Dendritic cell treated with granulocyte-macrophage colony-stimulating factor and Interleukin-4, amounts not matched to agents 40 ng/mL and 50 ng/mL, for 4 days (primary cell): ENCODE results near the gene ASB8.

Experiments used
- H3K27ac Mint-ChIP-seq: one replicate; pipeline ENCODE4 v1.8.0; 2022; ENCODE audit warnings: mild to moderate bottlenecking, mixed read lengths
- H3K27me3 Mint-ChIP-seq: one replicate; pipeline ENCODE4 v1.8.0; 2022; ENCODE audit warnings: mild to moderate bottlenecking, mixed read lengths
- H3K36me3 Mint-ChIP-seq: one replicate; pipeline ENCODE4 v1.8.0; 2022; ENCODE audit warnings: low read depth, mixed read lengths
- H3K4me1 Mint-ChIP-seq: one replicate; pipeline ENCODE4 v1.8.0; 2022; ENCODE audit warnings: low read depth, mixed read lengths
- H3K4me3 Mint-ChIP-seq: one replicate; pipeline ENCODE4 v1.8.0; 2022; ENCODE audit warnings: mild to moderate bottlenecking, moderate library complexity, mixed read lengths
- H3K9me3 Mint-ChIP-seq: one replicate; pipeline ENCODE4 v1.8.0; 2022; ENCODE audit warnings: mixed read lengths
- intact Hi-C: fragments of 100-400 bp; cut with micrococcal nuclease; formaldehyde crosslinking; loops from one replicate; pipeline ENCODE4 v1.15.0; 2022

ASB8 gene, protein sequence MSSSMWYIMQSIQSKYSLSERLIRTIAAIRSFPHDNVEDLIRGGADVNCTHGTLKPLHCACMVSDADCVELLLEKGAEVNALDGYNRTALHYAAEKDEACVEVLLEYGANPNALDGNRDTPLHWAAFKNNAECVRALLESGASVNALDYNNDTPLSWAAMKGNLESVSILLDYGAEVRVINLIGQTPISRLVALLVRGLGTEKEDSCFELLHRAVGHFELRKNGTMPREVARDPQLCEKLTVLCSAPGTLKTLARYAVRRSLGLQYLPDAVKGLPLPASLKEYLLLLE

DNA sequence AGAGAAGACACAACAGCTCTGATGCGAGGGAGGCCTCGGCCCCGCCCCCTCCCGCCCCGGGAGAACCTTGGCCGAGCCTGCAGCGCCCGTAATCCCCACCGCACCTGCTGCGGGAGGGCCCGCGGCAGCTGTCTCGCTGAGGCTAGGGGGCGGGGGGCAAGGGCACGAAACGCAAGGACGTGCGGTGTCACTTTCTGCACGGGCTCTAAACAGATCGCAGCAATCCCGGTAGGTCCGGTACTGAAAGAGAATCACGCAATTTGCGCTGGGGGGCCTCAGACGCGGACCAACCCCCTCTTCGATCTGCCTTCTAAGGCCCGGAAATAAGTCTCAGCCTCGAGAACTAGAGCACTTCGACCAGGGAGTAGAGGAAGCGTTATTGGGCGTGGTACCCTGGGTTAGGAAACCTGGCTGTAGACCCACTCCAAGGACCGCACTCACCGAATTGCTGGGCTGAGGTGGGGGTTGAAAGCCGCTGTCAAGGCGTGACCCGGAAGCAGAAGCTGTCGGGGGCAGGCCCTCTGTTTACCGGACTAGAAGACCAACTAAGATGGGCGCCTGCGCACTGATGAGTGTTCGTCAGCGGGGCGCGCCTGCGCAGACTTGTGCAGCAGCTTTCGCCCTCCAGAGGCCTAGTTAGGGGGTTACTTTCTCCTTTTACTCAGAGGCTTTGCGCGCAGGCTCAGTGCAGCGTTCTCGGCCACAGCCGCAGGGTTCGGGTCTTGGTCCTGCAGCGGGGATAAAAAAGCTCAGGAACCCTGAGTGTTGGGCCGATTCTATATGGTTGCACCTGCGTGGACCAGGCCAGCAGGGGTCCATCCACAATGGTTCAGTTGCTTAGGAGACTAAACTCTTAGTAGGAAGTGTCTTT lies at the start of gene ASB8:
Gene ASB8 (minus strand): TSS at position 498 of the 871 bp plus-strand sequence. CDS start 4,019 bp downstream, outside the sequence.
- Mint-ChIP-seq H3K4me3 (peak within 1 kb of the TSS; percentile 88), H3K27ac (peak within 1 kb of the TSS; percentile 91), H3K4me1 (peaks cover 6% of the 10 kb centered on the region), H3K27me3 (no peaks in the 10 kb centered on the region), H3K36me3 (peaks cover 32% of the 10 kb centered on the region), H3K9me3 (no peaks in the 10 kb centered on the region)
- intact Hi-C loops: loop anchor here (1.0 kb wide), 1 partner anchor 51 kb away; the partner anchor contains the start of gene SENP1

DNA sequence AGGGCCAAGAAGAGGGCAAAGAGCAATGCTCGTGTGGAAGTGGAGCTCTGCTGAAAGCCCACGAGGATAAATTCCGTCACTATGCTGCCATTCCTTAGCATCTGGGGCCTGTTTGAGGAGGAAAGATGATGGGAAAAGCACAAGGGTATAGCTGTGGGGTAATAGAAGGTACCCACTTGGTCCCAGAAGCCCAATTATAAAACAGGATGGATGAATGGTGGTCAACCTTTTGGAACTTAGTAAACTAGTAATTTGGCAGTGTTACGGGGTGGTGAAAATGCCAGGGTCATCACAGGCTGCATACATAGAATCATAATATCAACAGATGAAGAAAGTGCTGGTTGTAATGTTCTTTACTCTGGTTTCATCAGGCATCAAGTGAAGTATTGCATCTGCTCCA lies 45.9 kb upstream of the ASB8 start, which contains the start of gene OR10AD1:
Gene OR10AD1 (minus strand): TSS at position 101 of the 400 bp plus-strand sequence. CDS start 0 bp downstream, at position 101.
- peaks cover 50% of the 10 kb centered on the region for H3K36me3 Mint-ChIP-seq
- no peak within 1 kb of the TSS for H3K4me3 Mint-ChIP-seq
- peaks cover 47% of the 10 kb centered on the region for H3K9me3 Mint-ChIP-seq
- peaks cover 32% of the 10 kb centered on the region for H3K4me1 Mint-ChIP-seq
- intact Hi-C loops: no loop called here
- no peaks in the 10 kb centered on the region for H3K27me3 Mint-ChIP-seq
- no peak within 1 kb of the TSS for H3K27ac Mint-ChIP-seq

- Mint-ChIP-seq H3K4me1 (peaks cover 32% of the 10 kb centered on the region), H3K9me3 (peaks cover 43% of the 10 kb centered on the region)
Observed at GRCh38 chr12:48202766-48203165, 45.5 kb upstream of the ASB8 start.

DNA sequence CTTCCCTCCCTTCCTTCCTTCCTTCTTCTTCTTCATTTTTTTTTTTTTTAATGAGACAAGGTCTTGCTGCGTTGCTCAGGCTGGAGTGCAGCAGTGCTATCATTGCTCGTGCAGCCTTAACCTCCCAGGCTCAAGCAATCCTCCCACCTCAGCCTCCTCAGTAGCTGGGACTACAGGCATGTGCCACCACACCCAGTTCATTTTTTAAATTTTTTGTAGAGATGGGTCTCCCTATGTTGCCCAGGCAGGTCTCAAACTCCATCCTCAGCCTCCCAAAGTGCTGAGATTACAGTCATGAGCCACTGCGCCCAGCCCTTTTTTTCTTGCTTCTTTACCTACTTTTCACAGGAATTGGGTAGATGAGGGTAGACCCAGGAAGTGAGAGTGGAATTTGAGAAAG lies 44.2 kb upstream of the ASB8 start:
- H3K27me3 Mint-ChIP-seq: no peaks in the 10 kb centered on the region
- H3K36me3 Mint-ChIP-seq: peaks cover 53% of the 10 kb centered on the region
- intact Hi-C loops: no loop called here
- no peak overlapping the region for H3K27ac Mint-ChIP-seq
- no peak overlapping the region for H3K4me3 Mint-ChIP-seq
- H3K9me3 Mint-ChIP-seq: peaks cover 30% of the 10 kb centered on the region
- H3K4me1 Mint-ChIP-seq: peaks cover 38% of the 10 kb centered on the region

More at GRCh38 chr12:48202766-48203165, 45.5 kb upstream of the ASB8 start:
- intact Hi-C loops: no loop called here
- Mint-ChIP-seq H3K27me3 (no peaks in the 10 kb centered on the region), H3K4me3 (no peak overlapping the region), H3K36me3 (peaks cover 53% of the 10 kb centered on the region), H3K27ac (no peak overlapping the region)

DNA sequence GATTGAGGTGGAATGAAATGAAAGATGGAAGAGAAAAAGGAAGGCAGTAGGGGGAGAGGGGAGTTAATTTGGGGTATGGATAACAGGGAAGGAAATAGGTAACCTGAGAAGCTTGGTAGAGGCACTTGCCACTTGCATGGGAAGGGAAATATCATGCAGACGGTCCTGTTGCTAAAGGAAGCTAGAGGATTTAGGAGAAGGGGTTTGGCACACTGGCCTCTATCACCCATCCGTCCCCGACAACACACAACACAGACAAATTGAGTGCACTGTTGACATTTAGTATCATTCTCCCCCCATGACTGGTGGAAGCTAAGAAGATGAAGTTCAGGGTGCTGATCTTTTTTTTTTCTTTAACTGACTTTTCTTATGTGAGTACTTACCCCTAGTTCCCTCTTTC lies 43.8 kb upstream of the ASB8 start:
- Mint-ChIP-seq H3K27ac (no peak overlapping the region), H3K36me3 (peaks cover 49% of the 10 kb centered on the region), H3K9me3 (peaks cover 26% of the 10 kb centered on the region), H3K4me3 (peak overlapping the region; percentile 19), H3K27me3 (no peaks in the 10 kb centered on the region), H3K4me1 (peaks cover 38% of the 10 kb centered on the region)
- intact Hi-C loops: no loop called here

DNA sequence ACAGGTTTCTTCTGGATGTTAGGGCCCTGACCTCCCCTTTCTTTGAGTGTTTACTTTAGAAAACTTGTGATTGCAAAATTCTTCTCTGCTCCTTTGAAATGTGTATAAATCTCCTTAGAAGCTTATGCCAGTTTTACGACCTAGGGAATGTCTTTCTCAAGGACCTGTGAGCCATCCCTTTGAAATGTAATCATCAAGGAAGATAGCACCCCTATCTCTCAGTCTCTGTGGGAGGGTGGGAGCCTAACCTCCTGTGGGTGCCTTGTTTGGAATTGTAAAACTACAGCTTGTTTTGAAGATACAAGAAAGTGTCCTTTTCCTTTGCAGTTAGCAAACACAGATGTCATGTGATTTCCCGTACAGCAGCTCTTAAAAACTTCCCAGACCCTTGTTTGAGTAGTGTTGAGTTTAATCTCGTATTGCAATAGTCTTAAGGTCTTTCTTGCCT lies 42.5 kb upstream of the ASB8 start:
- peak overlapping the region; percentile 87 for H3K4me3 Mint-ChIP-seq
- H3K36me3 Mint-ChIP-seq: peaks cover 38% of the 10 kb centered on the region
- peaks cover 3% of the 10 kb centered on the region for H3K27me3 Mint-ChIP-seq
- intact Hi-C loops: loop anchor here (2.0 to 5.0 kb wide), 2 partner anchors 138 to 151 kb away; partner anchors contain the start of gene ZNF641
- peaks cover 38% of the 10 kb centered on the region for H3K4me1 Mint-ChIP-seq
- H3K27ac Mint-ChIP-seq: peak overlapping the region; percentile 99
- peaks cover 22% of the 10 kb centered on the region for H3K9me3 Mint-ChIP-seq

DNA sequence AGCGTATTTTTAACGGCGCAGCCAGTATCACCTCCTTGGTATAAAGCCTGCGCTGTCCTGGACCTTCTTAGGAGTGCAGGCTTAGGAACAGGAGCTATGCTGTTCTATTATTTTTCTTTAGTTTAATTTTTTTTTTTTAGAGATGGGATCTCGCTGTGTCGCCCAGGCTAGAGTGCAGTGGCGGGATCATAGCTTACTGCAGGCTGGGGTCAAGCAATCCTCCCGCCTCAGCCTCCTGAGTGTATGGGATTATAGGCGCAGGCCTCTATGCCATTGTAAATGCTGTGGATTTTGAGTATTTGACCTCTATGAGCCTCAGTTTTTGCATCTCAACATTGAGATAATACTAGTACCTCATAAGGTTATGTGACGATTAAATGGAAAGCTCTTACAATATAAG lies 41.7 kb upstream of the ASB8 start:
- Mint-ChIP-seq H3K27ac (peak overlapping the region; percentile 99), H3K36me3 (peaks cover 31% of the 10 kb centered on the region), H3K4me3 (peak overlapping the region; percentile 87), H3K4me1 (peaks cover 38% of the 10 kb centered on the region), H3K9me3 (peaks cover 14% of the 10 kb centered on the region), H3K27me3 (peaks cover 8% of the 10 kb centered on the region)
- intact Hi-C loops: loop anchor here (2.0 to 5.0 kb wide), 2 partner anchors 138 to 152 kb away; partner anchors contain the start of gene ZNF641

DNA sequence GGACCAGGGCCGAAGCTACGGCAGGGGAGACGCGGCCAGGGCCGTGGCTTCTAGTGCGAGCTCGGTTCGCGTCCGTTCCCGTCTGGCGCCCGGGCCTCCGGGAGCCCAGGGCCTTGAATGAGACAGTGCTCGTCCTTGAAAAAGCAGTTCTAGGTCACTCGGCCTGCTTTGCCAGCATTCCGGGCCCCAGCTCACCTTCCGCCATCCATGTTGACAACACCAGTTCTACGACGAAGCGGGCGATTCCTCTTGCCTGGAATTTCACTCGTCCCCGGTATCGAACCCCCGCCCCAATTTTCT lies 41.3 kb upstream of the ASB8 start:
- intact Hi-C loops: loop anchor here (2.0 to 5.0 kb wide), 2 partner anchors 139 to 152 kb away; partner anchors contain the start of gene ZNF641
- Mint-ChIP-seq H3K4me3 (peak overlapping the region; percentile 87), H3K27me3 (peaks cover 8% of the 10 kb centered on the region), H3K9me3 (peaks cover 12% of the 10 kb centered on the region), H3K4me1 (peaks cover 38% of the 10 kb centered on the region), H3K36me3 (peaks cover 31% of the 10 kb centered on the region), H3K27ac (peak overlapping the region; percentile 99)

DNA sequence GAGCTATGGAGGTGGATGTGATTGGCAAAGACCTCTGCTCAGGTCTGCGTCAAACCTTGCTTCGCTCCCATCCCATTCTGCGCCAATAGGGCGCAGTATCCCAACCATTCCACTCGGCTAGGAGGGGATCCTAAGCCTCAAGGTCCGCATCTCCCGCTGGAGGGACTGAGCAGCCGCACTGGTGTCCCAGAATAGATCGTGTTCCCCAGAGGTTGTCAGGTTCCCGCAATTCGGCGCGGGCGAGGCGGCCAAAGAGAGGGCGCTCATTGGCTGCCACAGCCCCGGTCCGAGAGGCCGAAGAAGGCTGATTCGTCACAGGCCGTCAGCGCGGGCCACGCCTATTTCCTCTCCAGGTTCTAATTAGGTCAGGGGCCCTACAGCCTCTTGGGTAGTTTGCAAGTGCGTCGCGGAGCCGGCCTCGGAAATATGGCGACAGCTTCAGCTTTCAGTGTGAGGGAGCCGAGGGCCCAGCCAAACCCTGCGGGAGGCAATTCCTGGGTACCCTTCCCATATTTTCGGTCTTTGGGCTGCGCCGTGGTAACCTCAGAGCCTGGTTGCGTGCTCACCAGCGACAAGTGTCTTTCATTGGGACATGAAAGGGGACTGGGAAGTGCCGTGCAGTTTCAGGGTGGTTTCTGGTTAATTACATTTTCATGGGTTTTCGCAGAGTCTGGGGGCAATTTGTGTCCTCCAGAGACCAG lies 40.8 kb upstream of the ASB8 start:
- peaks cover 31% of the 10 kb centered on the region for H3K36me3 Mint-ChIP-seq
- H3K4me1 Mint-ChIP-seq: peaks cover 38% of the 10 kb centered on the region
- peak overlapping the region; percentile 87 for H3K4me3 Mint-ChIP-seq
- H3K27ac Mint-ChIP-seq: peak overlapping the region; percentile 99
- H3K27me3 Mint-ChIP-seq: peaks cover 8% of the 10 kb centered on the region
- intact Hi-C loops: loop anchor here (2.0 to 5.0 kb wide), 2 partner anchors 139 to 153 kb away; partner anchors contain the start of gene ZNF641
- peaks cover 7% of the 10 kb centered on the region for H3K9me3 Mint-ChIP-seq

DNA sequence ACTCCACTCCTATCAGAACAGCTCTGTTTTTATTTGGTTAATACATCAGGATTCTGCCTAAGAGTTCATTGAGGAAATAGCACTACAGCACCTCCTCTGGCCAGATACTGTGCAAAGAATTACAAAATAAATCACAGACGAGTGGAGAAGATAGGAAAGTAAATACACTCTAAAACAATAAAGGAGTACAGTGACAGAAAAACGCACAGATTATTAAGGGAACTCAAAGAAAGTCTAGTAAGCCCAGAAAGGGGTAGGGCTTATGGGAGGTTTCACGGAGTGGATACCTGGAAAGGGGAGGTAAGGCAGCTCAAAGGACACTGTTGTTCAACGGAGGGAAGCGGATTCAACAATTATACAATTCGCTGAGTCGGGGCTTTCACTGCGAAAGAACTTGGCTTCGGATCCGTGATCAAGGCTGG lies 40.2 kb upstream of the ASB8 start:
- Mint-ChIP-seq H3K36me3 (peaks cover 31% of the 10 kb centered on the region), H3K4me3 (peak overlapping the region; percentile 87), H3K4me1 (peaks cover 38% of the 10 kb centered on the region), H3K9me3 (peaks cover 1% of the 10 kb centered on the region), H3K27me3 (peaks cover 8% of the 10 kb centered on the region), H3K27ac (peak overlapping the region; percentile 99)
- intact Hi-C loops: loop anchor here (5.0 kb wide), 1 partner anchor 140 kb away; no protein-coding TSS in a partner anchor

DNA sequence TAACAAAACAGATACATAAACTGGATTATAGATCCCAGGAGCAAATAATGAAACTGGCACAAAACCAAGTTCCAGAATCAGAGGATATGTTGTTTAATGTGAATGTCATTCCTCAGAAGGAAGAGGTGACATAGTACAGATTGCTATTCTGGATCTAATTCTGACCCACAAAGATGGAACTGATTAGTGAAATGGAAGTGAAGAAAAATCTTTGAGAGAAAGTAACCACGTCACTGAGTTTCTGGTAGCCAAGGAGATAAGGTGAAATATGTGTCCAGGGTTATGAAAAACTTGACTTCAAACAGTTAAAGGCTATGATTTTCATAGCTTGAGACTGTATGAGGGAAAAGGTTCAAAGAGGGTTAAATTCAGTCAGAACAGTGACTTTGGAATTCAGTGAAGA lies 37.5 kb upstream of the ASB8 start:
- Mint-ChIP-seq H3K27me3 (peaks cover 15% of the 10 kb centered on the region), H3K4me1 (peaks cover 14% of the 10 kb centered on the region), H3K36me3 (peaks cover 11% of the 10 kb centered on the region), H3K4me3 (no peak overlapping the region), H3K27ac (no peak overlapping the region), H3K9me3 (no peaks in the 10 kb centered on the region)
- intact Hi-C loops: loop anchor here (5.0 kb wide), 1 partner anchor 143 kb away; no protein-coding TSS in a partner anchor

DNA sequence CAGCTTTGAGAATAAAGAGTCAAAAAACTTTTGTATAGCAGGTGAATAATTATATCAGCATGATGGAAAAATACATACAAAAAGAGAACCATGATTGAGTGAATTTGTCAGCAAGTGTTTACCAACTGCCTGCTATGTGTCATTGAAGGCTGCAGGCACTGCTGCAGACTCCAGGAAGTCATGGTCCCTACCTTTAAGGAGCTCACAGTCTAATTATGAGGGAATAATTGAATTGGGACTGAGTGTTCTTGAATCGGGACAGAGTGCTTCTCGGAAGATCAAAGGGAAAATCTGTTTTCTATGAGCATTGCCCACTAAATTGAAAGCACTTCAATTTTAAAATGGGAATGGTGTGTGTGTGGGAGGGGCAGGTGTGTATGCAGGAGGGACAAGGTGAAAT lies 36.3 kb upstream of the ASB8 start:
- H3K36me3 Mint-ChIP-seq: peaks cover 11% of the 10 kb centered on the region
- no peaks in the 10 kb centered on the region for H3K9me3 Mint-ChIP-seq
- no peak overlapping the region for H3K4me3 Mint-ChIP-seq
- H3K27ac Mint-ChIP-seq: no peak overlapping the region
- peaks cover 6% of the 10 kb centered on the region for H3K4me1 Mint-ChIP-seq
- intact Hi-C loops: no loop called here
- H3K27me3 Mint-ChIP-seq: peaks cover 15% of the 10 kb centered on the region

GRCh38 chr12:48192861-48193260 lies 35.5 kb upstream of the ASB8 start:
- H3K27ac Mint-ChIP-seq: no peak overlapping the region
- H3K4me1 Mint-ChIP-seq: peaks cover 6% of the 10 kb centered on the region
- peaks cover 21% of the 10 kb centered on the region for H3K27me3 Mint-ChIP-seq
- no peaks in the 10 kb centered on the region for H3K9me3 Mint-ChIP-seq
- H3K36me3 Mint-ChIP-seq: peaks cover 5% of the 10 kb centered on the region
- intact Hi-C loops: no loop called here
- H3K4me3 Mint-ChIP-seq: no peak overlapping the region
